GM12892 (cell line): ENCODE results near the gene ALPL.

Experiments used
- POLR2A ChIP-seq: IDR thresholded peaks from 2 replicates; pipeline ENCODE4 v1.6.1; 2011; ENCODE audit warnings: low read depth, low read length, control low read depth
- POLR2AphosphoS5 ChIP-seq: IDR thresholded peaks from 2 replicates; pipeline ENCODE4 v1.6.1; 2011; ENCODE audit warnings: low read depth, low read length, control low read depth
- TAF1 ChIP-seq: IDR thresholded peaks from 2 replicates; pipeline ENCODE4 v1.6.1; 2011; ENCODE audit warnings: low read depth, mild to moderate bottlenecking, control low read depth, low read length, borderline replicate concordance

DNA sequence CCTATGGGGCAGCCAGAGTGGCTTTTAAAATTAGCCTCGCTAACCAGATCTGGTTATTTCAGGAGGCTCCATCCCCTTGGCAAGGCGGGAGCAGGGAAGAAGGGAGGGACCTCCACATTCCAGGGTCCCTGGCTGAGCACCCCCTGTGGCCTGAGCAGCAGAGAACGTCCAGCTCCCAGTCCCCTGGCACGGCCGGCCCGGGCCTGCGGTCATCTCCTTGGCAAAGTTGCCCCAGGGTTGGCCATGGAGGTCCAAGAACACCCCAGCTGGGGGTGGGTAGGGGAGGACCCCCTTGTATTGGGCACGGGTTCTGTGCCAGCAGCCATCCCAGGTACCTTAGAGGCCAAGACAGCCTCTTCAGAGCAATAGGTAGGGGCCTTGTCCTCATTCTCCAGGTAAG is 84.0 kb downstream of the ALPL start:
- TF ChIP-seq POLR2AphosphoS5 (no peak), TAF1 (no peak), POLR2A (no peak)
